ENCODE data around the gene UBE2M. TPM values are rescaled to one million over a fixed set of nuclear protein-coding genes. Genes with fewer than 3 reads are reported as not detected.
"Not testable (repeated sequence)": the region's sequence is repeated elsewhere in the genome, so short reads cannot be mapped to it uniquely, and the experiment has no call there.

The UBE2M gene
- total RNA-seq, 1 donor from 2014 or later, result 164 TPM

- H3K27ac Mint-ChIP-seq, result peak overlapping the region; percentile 18
- H3K27me3 Mint-ChIP-seq (ENCODE audit: insufficient read depth), result no peaks in the 10 kb centered on the region
- no peaks in the 10 kb centered on the region for H3K9me3 Mint-ChIP-seq
- H3K4me3 Mint-ChIP-seq, result no peak overlapping the region
- H3K36me3 Mint-ChIP-seq (ENCODE audit: low read depth), result peaks cover 60% of the 10 kb centered on the region
- no peak for DNase-seq (ENCODE audit: low spot score)
- intact Hi-C loops (cut with micrococcal nuclease), result no loop called here
- peaks cover 31% of the 10 kb centered on the region for H3K4me1 Mint-ChIP-seq (ENCODE audit: low read depth)
Measured at GRCh38 chr19:58548859-58549663, 9.3 kb downstream of the UBE2M start.

- no peak for DNase-seq (ENCODE audit: low spot score)
- no peaks in the 10 kb centered on the region for H3K9me3 Mint-ChIP-seq
- H3K4me1 Mint-ChIP-seq (ENCODE audit: low read depth), result peaks cover 26% of the 10 kb centered on the region
- intact Hi-C loops (cut with micrococcal nuclease), result no loop called here
- H3K36me3 Mint-ChIP-seq (ENCODE audit: low read depth), result peaks cover 50% of the 10 kb centered on the region
- H3K27me3 Mint-ChIP-seq (ENCODE audit: insufficient read depth), result no peaks in the 10 kb centered on the region
- peak overlapping the region; percentile 8 for H3K27ac Mint-ChIP-seq
- H3K4me3 Mint-ChIP-seq, result peak overlapping the region; percentile 22
Measured at GRCh38 chr19:58547323-58548312, 10.8 kb downstream of the UBE2M start.

- peaks cover 41% of the 10 kb centered on the region for H3K36me3 Mint-ChIP-seq (ENCODE audit: low read depth)
- no peak for DNase-seq (ENCODE audit: low spot score)
- H3K27me3 Mint-ChIP-seq (ENCODE audit: insufficient read depth), result no peaks in the 10 kb centered on the region
- H3K27ac Mint-ChIP-seq, result peak overlapping the region; percentile 79
- H3K4me3 Mint-ChIP-seq, result peak overlapping the region; percentile 94
- H3K4me1 Mint-ChIP-seq (ENCODE audit: low read depth), result peaks cover 23% of the 10 kb centered on the region
- no peaks in the 10 kb centered on the region for H3K9me3 Mint-ChIP-seq
- intact Hi-C loops (cut with micrococcal nuclease), result no loop called here
Measured at GRCh38 chr19:58546019-58546530, 12.3 kb downstream of the UBE2M start.

GRCh38 chr19:58545286-58546018, 13.0 kb downstream of the UBE2M start:
- DNase-seq (ENCODE audit: low spot score), result no peak
- Mint-ChIP-seq H3K4me1 (ENCODE audit: low read depth) (peaks cover 23% of the 10 kb centered on the region), H3K36me3 (ENCODE audit: low read depth) (peaks cover 36% of the 10 kb centered on the region), H3K27ac (peak overlapping the region; percentile 79), H3K9me3 (no peaks in the 10 kb centered on the region), H3K4me3 (peak overlapping the region; percentile 94), H3K27me3 (ENCODE audit: insufficient read depth) (no peaks in the 10 kb centered on the region)
- intact Hi-C loops (cut with micrococcal nuclease), result loop anchor here (2.0 kb wide), 1 partner anchor 79 kb away; the partner anchor contains the start of gene ZNF324

GRCh38 chr19:58544591-58545285, 13.7 kb downstream of the UBE2M start:
- Mint-ChIP-seq H3K27ac (peak overlapping the region; percentile 79), H3K9me3 (no peaks in the 10 kb centered on the region)
- intact Hi-C loops (cut with micrococcal nuclease), result loop anchor here (1.0 to 2.0 kb wide), 7 partner anchors 11 to 78 kb away; partner anchors contain the start of genes CHMP2A, MZF1, ZBTB45 and ZNF324

GRCh38 chr19:58543826-58544590, 14.4 kb downstream of the UBE2M start, which contains the start of gene TRIM28:
TSS of gene TRIM28 (plus strand) at chr19:58544064. CDS start at chr19:58544758, 694 bp downstream.
- Mint-ChIP-seq H3K9me3 (no peaks in the 10 kb centered on the region), H3K4me3 (peak within 1 kb of the TSS; percentile 94), H3K27ac (peak within 1 kb of the TSS; percentile 96), H3K4me1 (ENCODE audit: low read depth) (peaks cover 23% of the 10 kb centered on the region), H3K27me3 (ENCODE audit: insufficient read depth) (peaks cover 6% of the 10 kb centered on the region), H3K36me3 (ENCODE audit: low read depth) (peaks cover 29% of the 10 kb centered on the region)
- intact Hi-C loops (cut with micrococcal nuclease), result loop anchor here (1.0 to 2.0 kb wide), 7 partner anchors 11 to 77 kb away; partner anchors contain the start of genes CHMP2A, MZF1, ZBTB45 and ZNF324
- peak; percentile 100 for DNase-seq (ENCODE audit: low spot score)

More at GRCh38 chr19:58544591-58545285, 13.7 kb downstream of the UBE2M start:
- peaks cover 23% of the 10 kb centered on the region for H3K4me1 Mint-ChIP-seq (ENCODE audit: low read depth)
- peaks cover 2% of the 10 kb centered on the region for H3K27me3 Mint-ChIP-seq (ENCODE audit: insufficient read depth)
- H3K36me3 Mint-ChIP-seq (ENCODE audit: low read depth), result peaks cover 33% of the 10 kb centered on the region
- DNase-seq (ENCODE audit: low spot score), result no peak
- H3K4me3 Mint-ChIP-seq, result peak overlapping the region; percentile 94

GRCh38 chr19:58542641-58543372, 15.6 kb downstream of the UBE2M start:
- H3K9me3 Mint-ChIP-seq; H3K4me3 Mint-ChIP-seq; DNase-seq (ENCODE audit: low spot score); intact Hi-C loops (cut with micrococcal nuclease); H3K27me3 Mint-ChIP-seq (ENCODE audit: insufficient read depth): not testable (repeated sequence)
- H3K4me1 Mint-ChIP-seq (ENCODE audit: low read depth), result peaks cover 28% of the 10 kb centered on the region
- H3K27ac Mint-ChIP-seq, result peak overlapping the region; percentile 20
- peaks cover 23% of the 10 kb centered on the region for H3K36me3 Mint-ChIP-seq (ENCODE audit: low read depth)

GRCh38 chr19:58539169-58539559, 19.2 kb downstream of the UBE2M start:
- Mint-ChIP-seq H3K4me1 (ENCODE audit: low read depth) (peaks cover 11% of the 10 kb centered on the region), H3K4me3 (peak overlapping the region; percentile 37)
- DNase-seq (ENCODE audit: low spot score); H3K27me3 Mint-ChIP-seq (ENCODE audit: insufficient read depth); H3K36me3 Mint-ChIP-seq (ENCODE audit: low read depth); intact Hi-C loops (cut with micrococcal nuclease); H3K9me3 Mint-ChIP-seq; H3K27ac Mint-ChIP-seq: not testable (repeated sequence)

GRCh38 chr19:58538257-58539168, 19.9 kb downstream of the UBE2M start:
- H3K4me1 Mint-ChIP-seq (ENCODE audit: low read depth), result peaks cover 6% of the 10 kb centered on the region
- intact Hi-C loops (cut with micrococcal nuclease), result loop anchor here (1.0 kb wide), 1 partner anchor 18 kb away; no protein-coding TSS in a partner anchor
- H3K27ac Mint-ChIP-seq, result peak overlapping the region; percentile 73
- H3K36me3 Mint-ChIP-seq (ENCODE audit: low read depth), result no peaks in the 10 kb centered on the region
- peaks cover 8% of the 10 kb centered on the region for H3K27me3 Mint-ChIP-seq (ENCODE audit: insufficient read depth)
- H3K4me3 Mint-ChIP-seq, result peak overlapping the region; percentile 69
- H3K9me3 Mint-ChIP-seq, result no peaks in the 10 kb centered on the region
- DNase-seq (ENCODE audit: low spot score), result no peak

Data from activated T-helper 1 cell treated with anti-CD3 and anti-CD28 coated beads, Interleukin-12 subunit alpha, Interleukin-12 subunit beta, Interleukin-2, Interleukin-4 antibody, amounts not matched to agents 30 ng/mL and 10 ng/mL and 1 ng/mL, durations not matched to agents 14 hours and 24 hours and 36 hours (primary cell).